Activated B cell treated with CpG ODN at 0.5 μM for 24 hours (primary cell): Measurements from ENCODE around the gene HNRNPR. TPM values are rescaled to one million over a fixed set of nuclear protein-coding genes. Genes with fewer than 3 reads are reported as not detected.

ENCODE experiments used
- ATAC-seq: fragments of 200-7000 bp; cut with Tn5 transposase; one replicate; pipeline ENCODE4 v1.10.0; 2021; ENCODE audit warnings: low read depth, mild to moderate bottlenecking, moderate library complexity
- CTCF ChIA-PET: fragments of 350-600 bp; sonication (Branson Sonifier 250); formaldehyde crosslinking; loops from one replicate; lab custom pipeline; 2021; ENCODE audit warnings: antibody characterized with exemption; lab: Charles Lee
- POLR2A ChIA-PET: fragments of 350-600 bp; sonication (Branson Sonifier 250); formaldehyde crosslinking; loops from one replicate; lab custom pipeline; 2021; ENCODE audit warnings: antibody characterized with exemption; lab: Charles Lee
- DNase-seq: peaks from one replicate; pipeline ENCODE4 v3.0.0; 2022
- H3K27ac Mint-ChIP-seq: one replicate; pipeline ENCODE4 v1.8.0; 2020; ENCODE audit warnings: mixed read lengths
- H3K27me3 Mint-ChIP-seq: one replicate; pipeline ENCODE4 v1.8.0; 2021; ENCODE audit warnings: mixed read lengths
- H3K36me3 Mint-ChIP-seq: one replicate; pipeline ENCODE4 v1.8.0; 2021; ENCODE audit warnings: low read depth, mixed read lengths
- H3K4me1 Mint-ChIP-seq: one replicate; pipeline ENCODE4 v1.8.0; 2021; ENCODE audit warnings: mixed read lengths
- H3K4me3 Mint-ChIP-seq: one replicate; pipeline ENCODE4 v1.8.0; 2020; ENCODE audit warnings: mild to moderate bottlenecking, mixed read lengths
- H3K9me3 Mint-ChIP-seq: one replicate; pipeline ENCODE4 v1.8.0; 2020; ENCODE audit warnings: mixed read lengths
- CTCF ChIP-seq: fragments of 200-600 bp; IDR thresholded peaks from one replicate; pipeline ENCODE4 v1.8.0; 2022; ENCODE audit warnings: antibody characterized with exemption, mild to moderate bottlenecking
- intact Hi-C: fragments of 100-400 bp; cut with micrococcal nuclease; formaldehyde crosslinking; loops from one replicate; pipeline ENCODE4 v1.15.1; 2024
- total RNA-seq: library from RNA; stranded (reverse); gene quantifications from 2 replicates; pipeline ENCODE4 v1.2.3, GENCODE V29; 2022

The HNRNPR gene
- total RNA-seq, 1 donor from 2014 or later = 171 TPM

- Mint-ChIP-seq H3K4me3 (no peak overlapping the region), H3K27ac (no peak overlapping the region), H3K27me3 (no peaks in the 10 kb centered on the region), H3K4me1 (peaks cover 2% of the 10 kb centered on the region), H3K36me3 (peaks cover 47% of the 10 kb centered on the region), H3K9me3 (no peaks in the 10 kb centered on the region)
- intact Hi-C loops = no loop called here
- ATAC-seq (no peak), DNase-seq (no peak)
- CTCF ChIA-PET = no interaction called here
- no peak for TF ChIP-seq CTCF
- POLR2A ChIA-PET = no interaction called here
Observed at GRCh38 chr1:23288201-23288600, 55.9 kb downstream of the HNRNPR start.

- POLR2A ChIA-PET = no interaction called here
- peaks cover 2% of the 10 kb centered on the region for H3K4me1 Mint-ChIP-seq
- CTCF ChIA-PET = no interaction called here
- no peak overlapping the region for H3K4me3 Mint-ChIP-seq
- intact Hi-C loops = no loop called here
- TF ChIP-seq CTCF = no peak
- no peak overlapping the region for H3K27ac Mint-ChIP-seq
- no peaks in the 10 kb centered on the region for H3K9me3 Mint-ChIP-seq
- no peak for ATAC-seq
- DNase-seq = no peak
- peaks cover 60% of the 10 kb centered on the region for H3K36me3 Mint-ChIP-seq
- H3K27me3 Mint-ChIP-seq = no peaks in the 10 kb centered on the region
Observed at GRCh38 chr1:23286401-23286800, 57.7 kb downstream of the HNRNPR start.

GRCh38 chr1:23283667-23284602 is 60.1 kb downstream of the HNRNPR start:
- peaks cover 2% of the 10 kb centered on the region for H3K4me1 Mint-ChIP-seq
- ChIA-PET CTCF (no interaction called here), POLR2A (no interaction called here)
- H3K36me3 Mint-ChIP-seq = peaks cover 74% of the 10 kb centered on the region
- TF ChIP-seq CTCF = no peak
- intact Hi-C loops = no loop called here
- no peak overlapping the region for H3K4me3 Mint-ChIP-seq
- ATAC-seq (no peak), DNase-seq (no peak)
- H3K27ac Mint-ChIP-seq = no peak overlapping the region
- H3K27me3 Mint-ChIP-seq = no peaks in the 10 kb centered on the region
- no peaks in the 10 kb centered on the region for H3K9me3 Mint-ChIP-seq

- Mint-ChIP-seq H3K27me3 (no peaks in the 10 kb centered on the region), H3K4me3 (no peak overlapping the region), H3K9me3 (no peaks in the 10 kb centered on the region), H3K27ac (no peak overlapping the region), H3K36me3 (peaks cover 70% of the 10 kb centered on the region), H3K4me1 (no peaks in the 10 kb centered on the region)
- POLR2A ChIA-PET = no interaction called here
- no peak for TF ChIP-seq CTCF
- CTCF ChIA-PET = no interaction called here
- DNase-seq (no peak), ATAC-seq (no peak)
- intact Hi-C loops = no loop called here
Observed at GRCh38 chr1:23282957-23283356, 61.1 kb downstream of the HNRNPR start.

- ATAC-seq = no peak
- TF ChIP-seq CTCF = no peak
- Mint-ChIP-seq H3K4me3 (no peak overlapping the region), H3K4me1 (no peaks in the 10 kb centered on the region), H3K27me3 (peaks cover 15% of the 10 kb centered on the region), H3K9me3 (no peaks in the 10 kb centered on the region), H3K36me3 (peaks cover 38% of the 10 kb centered on the region), H3K27ac (no peak overlapping the region)
- CTCF ChIA-PET = no interaction called here
- POLR2A ChIA-PET = no interaction called here
- intact Hi-C loops = loop anchor here (5.0 kb wide), 1 partner anchor 181 kb away; no protein-coding TSS in a partner anchor
- no peak for DNase-seq
Observed at GRCh38 chr1:23278717-23279116, 65.4 kb downstream of the HNRNPR start.
